ENCODE results near the gene ZNF280B.
"Not testable (repeated sequence)": the region's sequence is repeated elsewhere in the genome, so short reads cannot be mapped to it uniquely, and the experiment has no call there.

ZNF280B gene

GRCh38 chr22:22454997-22455396 lies 53.5 kb downstream of the ZNF280B start:
- CTCF ChIA-PET, result no interaction called here
- POLR2A ChIA-PET (ENCODE audit: low non-redundant PET), result no interaction called here
- no peak for TF ChIP-seq CTCF (conservative IDR thresholded peaks at IDR 0.05; ENCODE audit: low read depth)

GRCh38 chr22:22452996-22453686 lies 55.4 kb downstream of the ZNF280B start:
- no peak overlapping the region for H3K27ac ChIP-seq
- ChIA-PET CTCF (no interaction called here), POLR2A (ENCODE audit: low non-redundant PET) (no interaction called here)
- TF ChIP-seq CTCF (conservative IDR thresholded peaks at IDR 0.05; ENCODE audit: low read depth), result no peak
- DNase-seq (ENCODE audit: low spot score), result no peak

More at GRCh38 chr22:22454997-22455396, 53.5 kb downstream of the ZNF280B start:
- no peak overlapping the region for H3K27ac ChIP-seq
- DNase-seq (ENCODE audit: low spot score), result no peak

GRCh38 chr22:22452211-22452610 lies 56.3 kb downstream of the ZNF280B start:
- POLR2A ChIA-PET (ENCODE audit: low non-redundant PET), result no interaction called here
- no peak for TF ChIP-seq CTCF (conservative IDR thresholded peaks at IDR 0.05; ENCODE audit: low read depth)
- no peak for DNase-seq (ENCODE audit: low spot score)
- no peak overlapping the region for H3K27ac ChIP-seq
- CTCF ChIA-PET, result no interaction called here

- CTCF ChIA-PET, result no interaction called here
- DNase-seq (ENCODE audit: low spot score), result no peak
- POLR2A ChIA-PET (ENCODE audit: low non-redundant PET), result no interaction called here
- H3K27ac ChIP-seq, result no peak overlapping the region
- no peak for TF ChIP-seq CTCF (conservative IDR thresholded peaks at IDR 0.05; ENCODE audit: low read depth)
Measured at GRCh38 chr22:22450343-22450839, 58.2 kb downstream of the ZNF280B start.

GRCh38 chr22:22449819-22450218 lies 58.7 kb downstream of the ZNF280B start:
- no peak for DNase-seq (ENCODE audit: low spot score)
- TF ChIP-seq CTCF (conservative IDR thresholded peaks at IDR 0.05; ENCODE audit: low read depth), result no peak
- POLR2A ChIA-PET (ENCODE audit: low non-redundant PET), result no interaction called here
- CTCF ChIA-PET, result interaction anchor here (0.5 to 0.6 kb wide), 2 partner anchors 122 to 235 kb away, joined by 3 to 6 read pairs; no protein-coding TSS in a partner anchor
- no peak overlapping the region for H3K27ac ChIP-seq

- POLR2A ChIA-PET (ENCODE audit: low non-redundant PET), result no interaction called here
- no peak for TF ChIP-seq CTCF (conservative IDR thresholded peaks at IDR 0.05; ENCODE audit: low read depth)
- CTCF ChIA-PET, result interaction anchor here (0.9 kb wide), 1 partner anchor 14 kb away, joined by 3 read pairs; no protein-coding TSS in a partner anchor
- DNase-seq (ENCODE audit: low spot score), result no peak
- H3K27ac ChIP-seq, result no peak overlapping the region
Measured at GRCh38 chr22:22446517-22446916, 62.0 kb downstream of the ZNF280B start.

GRCh38 chr22:22444007-22444589 lies 64.4 kb downstream of the ZNF280B start:
- POLR2A ChIA-PET (ENCODE audit: low non-redundant PET); DNase-seq (ENCODE audit: low spot score); CTCF ChIA-PET; H3K27ac ChIP-seq: not testable (repeated sequence)
